Inflammatory macrophage (primary cell): Measurements from ENCODE around the gene SUGP2.

Experiments used
- DNase-seq, 2 donors: peaks; one replicate each; pipeline ENCODE4 v3.0.0-alpha.2; 2020 to 2022

The SUGP2 gene

DNA sequence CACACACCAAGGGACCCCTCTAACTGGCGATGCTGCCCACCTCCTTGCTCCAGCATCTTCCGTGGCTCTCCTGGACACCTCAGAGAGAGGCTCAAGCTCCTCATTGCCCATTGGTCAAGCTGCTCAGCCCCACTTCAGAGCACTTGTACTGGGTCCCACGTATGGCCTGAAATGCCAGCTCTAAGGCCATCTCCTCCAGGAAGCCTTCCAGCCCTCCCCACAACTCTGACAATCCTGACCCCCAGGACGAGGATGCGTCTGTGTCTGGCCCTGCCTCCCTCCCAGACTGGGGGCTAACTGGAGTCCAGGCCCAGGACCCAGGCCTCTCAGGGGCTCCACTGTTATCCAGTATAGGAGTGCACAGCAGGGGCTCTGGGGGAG lies 84.4 kb downstream of the SUGP2 start:
- DNase-seq: no peak

DNA sequence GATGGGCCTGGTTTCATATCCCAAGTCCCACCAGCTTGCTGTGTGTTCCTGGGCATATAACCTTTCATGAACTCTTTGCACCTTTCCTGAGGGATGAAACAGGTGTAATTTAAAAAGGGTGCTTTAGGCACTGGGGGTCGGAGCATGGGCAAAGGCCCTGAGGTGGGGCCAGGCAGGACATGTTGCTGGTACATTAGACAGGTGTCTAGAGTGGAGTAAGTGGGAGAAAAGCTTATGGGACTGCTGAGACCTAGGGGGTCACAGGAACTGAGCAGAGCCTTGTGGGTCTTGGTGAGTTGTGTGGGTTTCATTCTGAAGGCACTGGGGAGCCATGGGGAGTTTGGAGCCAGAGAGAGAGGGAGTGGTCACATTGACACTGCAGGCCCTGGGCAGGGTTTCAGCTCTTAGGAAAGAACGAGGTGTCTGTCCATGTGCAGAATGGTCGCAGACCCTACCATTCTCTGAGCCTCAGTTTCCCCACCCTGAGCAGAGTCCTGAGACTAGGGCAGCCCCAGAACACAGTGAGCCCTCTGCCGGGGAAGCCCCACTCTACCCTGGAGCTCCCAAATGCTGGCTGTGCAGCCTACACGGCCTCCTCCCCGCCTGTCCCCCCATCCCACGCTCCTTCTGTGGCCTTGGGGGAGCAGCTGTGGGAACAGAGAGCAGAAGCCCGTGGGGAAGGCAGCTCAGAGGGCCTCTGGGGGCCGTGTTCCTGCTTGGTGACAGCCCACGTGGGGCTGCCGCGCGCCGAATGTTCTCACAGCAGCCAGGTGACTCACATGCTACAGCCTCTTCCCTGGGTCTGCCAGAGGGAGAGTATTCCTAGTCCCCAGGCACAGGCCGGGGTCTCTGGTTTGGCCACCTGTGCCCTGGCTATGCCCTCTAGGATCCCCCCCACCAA lies 85.0 kb downstream of the SUGP2 start:
- no peak for DNase-seq

GRCh38 chr19:18946918-18947317 lies 86.4 kb downstream of the SUGP2 start:
- no peak for DNase-seq

DNA sequence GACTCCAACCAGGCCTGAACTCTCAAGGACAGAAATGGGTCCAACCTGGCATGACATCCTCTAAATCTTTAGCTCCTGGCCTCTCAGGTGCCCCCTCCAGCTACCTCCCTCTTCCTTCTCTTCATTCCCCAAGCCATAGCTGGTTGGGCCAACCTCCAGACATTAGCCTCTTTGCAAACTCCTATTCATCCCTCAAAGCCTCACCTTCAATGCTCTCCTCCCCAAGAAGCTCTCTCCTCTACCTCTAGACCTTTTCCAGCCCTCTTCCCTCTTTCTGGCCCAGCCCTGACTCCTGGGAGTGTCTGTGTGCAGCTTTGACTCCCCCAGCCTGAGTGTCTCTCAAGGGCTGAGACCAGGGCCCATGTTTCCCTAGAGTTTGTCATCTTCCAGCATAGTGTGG lies 87.0 kb downstream of the SUGP2 start:
- no peak for DNase-seq

- no peak for DNase-seq
Observed at GRCh38 chr19:18945297-18945696, 88.0 kb downstream of the SUGP2 start.

DNA sequence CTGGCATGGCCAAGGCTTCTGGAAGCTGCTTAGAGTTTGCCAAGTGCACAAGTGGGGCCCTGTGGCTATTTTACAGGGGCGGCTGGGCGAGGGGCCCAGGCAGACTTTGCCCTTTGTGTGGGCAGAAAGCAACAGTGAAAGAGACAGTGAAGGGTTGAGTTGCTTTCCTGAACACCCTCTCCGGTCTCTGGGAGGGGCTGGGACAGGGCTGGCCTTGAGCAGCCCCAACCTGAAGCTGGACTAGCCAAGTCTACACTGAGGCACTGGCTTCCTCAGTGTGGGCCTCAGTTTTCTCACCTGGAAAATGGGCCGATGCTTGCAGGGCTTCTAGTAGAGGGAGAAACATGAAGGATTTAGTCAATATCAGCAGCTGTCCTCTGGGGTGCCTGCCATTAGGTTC lies 89.9 kb downstream of the SUGP2 start:
- DNase-seq: no peak

DNA sequence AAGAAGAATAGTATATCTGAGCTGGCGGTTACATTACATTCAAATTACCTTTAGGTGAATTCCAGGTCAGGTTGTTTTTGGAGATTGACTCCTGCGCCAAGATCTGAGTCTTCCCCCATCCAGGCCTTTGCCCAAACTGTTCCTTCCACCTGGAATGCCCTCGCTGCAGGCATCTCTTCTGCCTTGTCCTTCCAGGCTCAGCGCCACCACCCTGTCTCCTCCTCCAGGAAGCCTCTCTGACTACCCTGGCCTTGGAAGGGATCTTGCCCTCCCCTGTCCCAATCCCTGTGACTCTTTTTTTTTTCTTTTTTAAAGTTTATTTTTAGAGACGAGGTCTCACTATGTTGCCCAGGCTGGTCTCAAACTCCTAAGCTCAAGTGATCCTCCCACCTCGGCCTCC lies 90.6 kb downstream of the SUGP2 start:
- no peak for DNase-seq

DNA sequence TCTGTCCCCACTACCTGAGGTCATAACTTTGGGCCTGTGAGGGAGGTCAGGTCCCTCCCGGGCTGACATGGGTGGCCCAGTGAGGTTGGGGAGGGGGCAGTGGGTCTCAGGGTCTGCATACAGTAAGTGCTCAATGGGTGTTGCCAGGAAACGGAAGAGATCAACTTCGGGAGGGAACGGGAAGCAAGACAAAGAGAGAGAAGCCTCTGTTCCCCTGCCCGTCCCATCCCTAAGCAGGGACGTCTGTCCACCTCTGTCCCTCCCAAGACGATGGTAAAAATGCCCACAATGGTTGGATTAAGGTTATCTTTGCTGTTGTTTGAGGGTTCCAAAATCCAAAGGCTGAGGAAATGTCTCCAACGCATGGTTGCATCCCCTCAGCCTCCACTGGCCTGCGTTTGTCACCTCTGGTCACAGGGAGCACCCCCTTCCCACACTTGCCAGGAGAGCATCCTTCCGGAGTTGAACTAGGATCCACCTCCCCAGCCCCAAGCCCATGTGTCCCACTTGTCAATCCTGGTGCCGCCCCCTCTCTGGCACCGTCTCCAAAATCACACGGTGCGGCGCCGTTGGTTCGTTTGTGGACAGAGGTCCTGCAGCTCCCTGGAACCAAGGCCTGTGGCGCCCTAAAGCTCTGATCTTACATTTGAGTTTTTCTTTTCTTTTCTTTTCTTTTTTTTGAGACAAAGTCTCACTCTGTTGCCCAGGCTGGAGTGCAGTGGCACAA lies 91.5 kb downstream of the SUGP2 start:
- no peak for DNase-seq
